Heart right ventricle (tissue), 16 donors: Measurements from ENCODE around the gene KCNMA1. TPM values are rescaled to one million over a fixed set of nuclear protein-coding genes. Genes with fewer than 3 reads are reported as not detected.
A peak's percentile ranks its signal among the peaks of the same experiment; 100 is the strongest.

Experiments
- ATAC-seq, 8 donors: fragments of 200-7000 bp; cut with Tn5 transposase; one replicate each; pipeline ENCODE4 v1.9.1; 2020; ENCODE audit warnings: mild to moderate bottlenecking in 8 of 8, moderate library complexity in 8 of 8, moderate number of reproducible peaks in 1 of 8
- DNase-seq, 2 donors: peaks; one replicate each; pipeline ENCODE4 v3.0.0-alpha.2; 2020
- H3K27ac ChIP-seq, 10 donors: fragments of 200-600 bp; sonication (generic) in 2 of 10; one replicate each; pipeline versions ENCODE4 v1.5.0 to v1.8.0; 2020 to 2022; ENCODE audit warnings: mild to moderate bottlenecking in 3 of 10
- H3K27me3 ChIP-seq, 7 donors: fragments of 200-600 bp; one replicate each; pipeline ENCODE4 v1.8.0; 2021 to 2022; ENCODE audit warnings: mild to moderate bottlenecking in 2 of 7
- H3K36me3 ChIP-seq, 9 donors: fragments of 200-600 bp; sonication (generic) in 1 of 9; one replicate each; pipeline versions ENCODE4 v1.5.0 to v1.8.0; 2020 to 2022; ENCODE audit warnings: mild to moderate bottlenecking in 2 of 9
- H3K4me1 ChIP-seq, 9 donors: fragments of 200-600 bp; sonication (generic) in 1 of 9; one replicate each; pipeline versions ENCODE4 v1.5.0 to v1.8.0; 2020 to 2022; ENCODE audit warnings: mild to moderate bottlenecking in 4 of 9
- H3K4me3 ChIP-seq, 10 donors: fragments of 200-600 bp; sonication (generic) in 2 of 10; one replicate each; pipeline versions ENCODE4 v1.5.0 to v1.8.0; 2020 to 2022; ENCODE audit warnings: mild to moderate bottlenecking in 7 of 10, moderate library complexity in 2 of 10
- H3K9me3 ChIP-seq, 11 donors: fragments of 200-600 bp in 10 of 11; sonication (generic) in 2 of 11; one replicate each; pipeline versions ENCODE4 v1.5.0 to v1.8.0; 2013 to 2022; ENCODE audit warnings: mild to moderate bottlenecking in 2 of 11, control low read depth in 1 of 11, moderate library complexity in 1 of 11
- WGBS, 2 donors: extraction: QIAGEN DNeasy Blood & Tissue Kit; methylation state at CpG; one replicate each; pipeline ENCODE4 v1.1.7; 2013; ENCODE audit warnings: inconsistent platforms in 1 of 2; 5-methylcytosine and 5-hydroxymethylcytosine counted together
- intact Hi-C, 10 donors: fragments of 100-400 bp; cut with DNase I; formaldehyde crosslinking; loops; one replicate each; pipeline versions ENCODE4 v1.11.1 to v1.14.2; 2022
- polyA plus RNA-seq, 2 donors: library from polyadenylated mRNA; stranded (reverse); fragments of 200-250 nt; gene quantifications; one replicate each; pipeline ENCODE4 v1.2.3, GENCODE V29; 2013
- total RNA-seq, 10 donors: library from RNA; stranded (reverse); fragmentation: NEBNext Ultra II Directional in 3 of 10; extraction: Animal tissue kit (Norgen Biotek cat#: 25700) in 3 of 10; gene quantifications; one replicate each; pipeline versions ENCODE4 v1.2.1 to v1.2.4, GENCODE V29; 2021 to 2023
- TF ChIP-seq, protein P1 (sequence below), 9 donors: fragments of 200-600 bp; sonication (generic) in 2 of 9; IDR thresholded peaks; one replicate each; pipeline versions ENCODE4 v1.5.0 to v1.8.0; 2021 to 2022; ENCODE audit warnings: antibody characterized with exemption in 9 of 9, mild to moderate bottlenecking in 5 of 9, moderate library complexity in 1 of 9
- donor health status: Arrhythmogenic right ventricular cardiomyopathy.
- donor health status: ischemic (EF 13 %, LVEDD 7.1; RV severe dilation, severe dysfunction).
- donor health status: healthy with polysubstance abuse.
- donor health status: DM: no; HTN: yes; CAD: no.
- donor health status: DM: no; HTN: no; CAD: no.
- donor health status: ischemic (EF 25% LVEDD 6.9; RV normal size, moderate dysfunction).
- donor health status: ischemic (EF 25% LVEDD 5.7; RV mildly dilated, moderate dysfunction).
- donor health status: healthy.
- donor health status: DM: yes; HTN: yes; CAD: no.
- donor health status: Ischemic cardiomyopathy.
- donor health status: ischemic (EF 35%, LVEDD 5.7; RV mildly dilated, moderate dysfunction).
- donor health status: nonischemic (EF 11% LVEDD 7.7; RV severe dilation, severe dysfunction).
- donor health status: DM: yes; HTN: yes; CAD: no.
- donor health status: PGD.
- donor health status: ischemic (EF 29% LVEDD 5.4; RV normal size, mild dysfunction).
- donor health status: nonischemic (EF 23%, LVEDD 6.1; RV moderate dilation, normal function).

Gene KCNMA1
- total and polyA plus RNA-seq, 12 donors: 0.59 to 5.3 (median 1.6) TPM

DNA sequence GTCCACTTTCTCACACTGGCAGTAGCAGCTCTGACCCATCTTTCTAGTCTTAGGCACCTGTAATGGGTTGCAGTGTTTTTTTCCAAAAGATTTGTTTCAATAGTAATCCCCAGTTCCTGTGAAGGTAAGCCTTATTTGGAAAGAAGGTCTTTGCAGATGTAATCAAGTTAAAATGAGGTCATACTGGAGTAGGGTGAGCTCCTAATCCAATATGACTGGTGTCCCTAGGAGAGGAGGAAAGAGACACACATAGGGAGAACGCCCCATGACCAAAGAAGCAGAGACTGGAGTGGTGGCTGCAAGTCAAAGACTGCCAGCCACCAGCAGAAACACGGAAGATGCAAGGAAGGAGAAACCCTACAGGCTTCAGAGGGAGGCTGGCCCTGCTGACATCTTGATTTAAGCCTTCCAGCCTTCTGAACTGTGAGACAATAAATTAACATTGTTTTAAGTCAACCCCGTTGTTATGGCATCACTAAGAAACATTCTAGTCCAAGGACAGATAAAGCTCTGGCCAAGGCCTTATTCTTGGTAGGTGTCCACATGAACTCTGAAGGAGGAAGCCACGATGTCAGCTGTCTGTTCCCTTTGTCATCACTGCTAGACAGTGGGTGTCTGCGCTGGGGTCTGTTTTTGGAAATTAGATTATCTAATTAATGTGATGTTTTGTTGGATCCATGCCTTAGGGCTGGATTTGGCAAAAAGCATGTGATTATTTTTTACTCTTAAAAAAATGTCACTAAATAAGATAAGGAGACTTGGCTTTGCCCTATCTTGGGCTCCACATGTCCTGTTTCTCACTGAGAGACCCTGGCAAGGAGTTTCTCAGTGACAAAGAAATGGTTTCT lies 214.9 kb downstream of the KCNMA1 start:
- WGBS, 2 donors: 46 to 59% methylated on average over 5 of the region's 5 CpGs
- peaks cover 0 to 4% (median 0%) of the 10 kb centered on the region in 9 donors for H3K4me1 ChIP-seq
- peak in 3 of 8 donors; percentile 28 to 54 (median 47) for ATAC-seq
- H3K27ac ChIP-seq: no peak overlapping the region
- no peak for DNase-seq
- peaks cover 0 to 4% (median 0%) of the 10 kb centered on the region in 7 donors for H3K27me3 ChIP-seq
- TF ChIP-seq, protein P1, sequence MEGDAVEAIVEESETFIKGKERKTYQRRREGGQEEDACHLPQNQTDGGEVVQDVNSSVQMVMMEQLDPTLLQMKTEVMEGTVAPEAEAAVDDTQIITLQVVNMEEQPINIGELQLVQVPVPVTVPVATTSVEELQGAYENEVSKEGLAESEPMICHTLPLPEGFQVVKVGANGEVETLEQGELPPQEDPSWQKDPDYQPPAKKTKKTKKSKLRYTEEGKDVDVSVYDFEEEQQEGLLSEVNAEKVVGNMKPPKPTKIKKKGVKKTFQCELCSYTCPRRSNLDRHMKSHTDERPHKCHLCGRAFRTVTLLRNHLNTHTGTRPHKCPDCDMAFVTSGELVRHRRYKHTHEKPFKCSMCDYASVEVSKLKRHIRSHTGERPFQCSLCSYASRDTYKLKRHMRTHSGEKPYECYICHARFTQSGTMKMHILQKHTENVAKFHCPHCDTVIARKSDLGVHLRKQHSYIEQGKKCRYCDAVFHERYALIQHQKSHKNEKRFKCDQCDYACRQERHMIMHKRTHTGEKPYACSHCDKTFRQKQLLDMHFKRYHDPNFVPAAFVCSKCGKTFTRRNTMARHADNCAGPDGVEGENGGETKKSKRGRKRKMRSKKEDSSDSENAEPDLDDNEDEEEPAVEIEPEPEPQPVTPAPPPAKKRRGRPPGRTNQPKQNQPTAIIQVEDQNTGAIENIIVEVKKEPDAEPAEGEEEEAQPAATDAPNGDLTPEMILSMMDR (IDR thresholded peaks at IDR 0.05): no peak
- H3K36me3 ChIP-seq: no peaks in the 10 kb centered on the region
- intact Hi-C loops: no loop called here
- no peaks in the 10 kb centered on the region for H3K9me3 ChIP-seq
- no peak overlapping the region for H3K4me3 ChIP-seq

DNA sequence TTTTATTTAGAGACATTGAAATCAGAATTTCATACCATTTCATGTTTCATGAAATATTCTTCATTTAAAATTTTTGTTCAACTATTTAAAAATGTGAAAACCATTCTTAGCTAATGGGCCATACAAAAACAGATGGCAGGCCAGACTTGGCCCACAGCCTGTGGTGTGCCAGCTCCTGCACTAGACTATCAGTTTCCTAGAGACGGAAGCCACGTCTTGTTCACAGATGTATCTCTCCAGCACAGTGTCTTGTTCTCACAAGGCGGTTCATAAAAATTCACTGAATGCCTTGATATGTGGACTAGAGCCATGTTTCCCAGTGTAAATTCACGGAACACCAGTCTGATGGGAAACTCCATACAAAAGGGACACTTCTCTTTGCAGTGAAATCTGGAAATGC lies 216.0 kb downstream of the KCNMA1 start:
- intact Hi-C loops: no loop called here
- H3K27me3 ChIP-seq: peaks cover 0 to 4% (median 0%) of the 10 kb centered on the region in 7 donors
- no peak for ATAC-seq
- WGBS, 2 donors: 85 to 91% methylated on average over 4 of the region's 4 CpGs
- no peak for DNase-seq
- H3K4me1 ChIP-seq: peaks cover 0 to 4% (median 0%) of the 10 kb centered on the region in 9 donors
- H3K27ac ChIP-seq: no peak overlapping the region
- TF ChIP-seq, protein P1 (IDR thresholded peaks at IDR 0.05): no peak
- no peak overlapping the region for H3K4me3 ChIP-seq
- no peaks in the 10 kb centered on the region for H3K9me3 ChIP-seq
- no peaks in the 10 kb centered on the region for H3K36me3 ChIP-seq

- H3K27ac ChIP-seq: no peak overlapping the region
Measured at GRCh38 chr10:77420947-77421523, 216.6 kb downstream of the KCNMA1 start.

DNA sequence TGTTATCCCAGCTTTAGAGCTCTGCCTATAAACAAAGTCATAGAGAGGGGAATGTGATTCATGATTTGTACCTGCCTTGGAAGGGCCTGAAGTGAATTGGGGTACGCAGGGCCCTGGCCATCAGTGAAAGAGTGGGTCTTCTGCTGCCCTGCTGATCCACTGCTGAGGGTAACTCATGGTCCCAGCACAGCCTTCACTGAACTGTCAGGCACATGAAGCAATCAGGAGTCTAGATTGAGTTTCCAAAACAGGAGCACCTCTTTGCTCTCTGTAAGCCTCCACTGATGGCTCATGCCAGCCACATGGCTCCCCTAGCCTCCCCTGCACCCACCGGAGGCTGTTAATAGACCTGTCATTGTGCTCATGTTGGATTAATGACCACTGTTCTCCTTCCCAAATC lies 217.6 kb downstream of the KCNMA1 start:
- DNase-seq (no peak), ATAC-seq (no peak)
- WGBS, 2 donors: 94 to 95% methylated on average over 2 of the region's 2 CpGs
- H3K36me3 ChIP-seq: no peaks in the 10 kb centered on the region
- peaks cover 0 to 4% (median 0%) of the 10 kb centered on the region in 9 donors for H3K4me1 ChIP-seq
- no peak overlapping the region for H3K4me3 ChIP-seq
- no peaks in the 10 kb centered on the region for H3K9me3 ChIP-seq
- H3K27ac ChIP-seq: no peak overlapping the region
- peaks cover 0 to 4% (median 0%) of the 10 kb centered on the region in 7 donors for H3K27me3 ChIP-seq
- intact Hi-C loops: loop anchor here in 1 of 10 donors (1.0 kb wide), 1 partner anchor 28 kb away; no protein-coding TSS in a partner anchor
- TF ChIP-seq, protein P1 (IDR thresholded peaks at IDR 0.05): no peak

More at GRCh38 chr10:77420947-77421523, 216.6 kb downstream of the KCNMA1 start:
- WGBS, 2 donors: 82 to 87% methylated on average over 2 of the region's 2 CpGs
- no peak overlapping the region for H3K4me3 ChIP-seq
- no peaks in the 10 kb centered on the region for H3K36me3 ChIP-seq
- intact Hi-C loops: loop anchor here in 1 of 10 donors (1.0 kb wide), 1 partner anchor 27 kb away; no protein-coding TSS in a partner anchor
- H3K4me1 ChIP-seq: peaks cover 0 to 4% (median 0%) of the 10 kb centered on the region in 9 donors
- TF ChIP-seq, protein P1 (IDR thresholded peaks at IDR 0.05): no peak
- ATAC-seq (no peak), DNase-seq (no peak)
- peaks cover 0 to 4% (median 0%) of the 10 kb centered on the region in 7 donors for H3K27me3 ChIP-seq
- H3K9me3 ChIP-seq: no peaks in the 10 kb centered on the region
